ENCODE results near the gene AKR1C2. TPM values are rescaled to one million over a fixed set of nuclear protein-coding genes. Genes with fewer than 3 reads are reported as not detected.
"Not testable (repeated sequence)": the region's sequence is repeated elsewhere in the genome, so short reads cannot be mapped to it uniquely, and the experiment has no call there.

The AKR1C2 gene
- total RNA-seq, 1 donor from 2014 or later = 34.4 TPM

GRCh38 chr10:4967189-4967588 lies 36.5 kb downstream of the AKR1C2 start:
- H3K27ac ChIP-seq; DNase-seq; intact Hi-C loops (cut with DNase I); H3K4me3 ChIP-seq; H3K4me1 ChIP-seq; ATAC-seq; H3K9me3 ChIP-seq; H3K27me3 ChIP-seq (ENCODE audit: low read depth): not testable (repeated sequence)
- H3K36me3 ChIP-seq = peaks cover 17% of the 10 kb centered on the region

GRCh38 chr10:4965763-4966162 lies 37.9 kb downstream of the AKR1C2 start:
- H3K4me1 ChIP-seq; H3K27ac ChIP-seq; H3K9me3 ChIP-seq; DNase-seq; intact Hi-C loops (cut with DNase I); H3K27me3 ChIP-seq (ENCODE audit: low read depth); ATAC-seq: not testable (repeated sequence)
- Histone ChIP-seq H3K36me3 (peaks cover 17% of the 10 kb centered on the region), H3K4me3 (peak overlapping the region; percentile 35)

- H3K9me3 ChIP-seq; intact Hi-C loops (cut with DNase I); H3K27me3 ChIP-seq (ENCODE audit: low read depth); H3K36me3 ChIP-seq; H3K4me1 ChIP-seq; H3K27ac ChIP-seq; DNase-seq: not testable (repeated sequence)
- ATAC-seq = peak; percentile 62 to 68
- peak overlapping the region; percentile 35 for H3K4me3 ChIP-seq
These were observed 39.9 kb downstream of the AKR1C2 start for GRCh38 chr10:4963815-4964154.

GRCh38 chr10:4962876-4963814 lies 40.5 kb downstream of the AKR1C2 start, which contains the start of gene AKR1C1:
Gene AKR1C1 (plus strand): TSS chr10:4963415. CDS start chr10:4963445, 30 bp downstream.
- H3K27me3 ChIP-seq (ENCODE audit: low read depth); H3K4me1 ChIP-seq; H3K27ac ChIP-seq; DNase-seq; intact Hi-C loops (cut with DNase I); H3K9me3 ChIP-seq; H3K36me3 ChIP-seq: not testable (repeated sequence)
- H3K4me3 ChIP-seq = peak within 1 kb of the TSS; percentile 35
- peak; percentile 96 to 98 for ATAC-seq

GRCh38 chr10:4962308-4962707 lies 41.3 kb downstream of the AKR1C2 start:
- DNase-seq; ATAC-seq; intact Hi-C loops (cut with DNase I); H3K4me3 ChIP-seq; H3K27ac ChIP-seq; H3K4me1 ChIP-seq; H3K9me3 ChIP-seq; H3K27me3 ChIP-seq (ENCODE audit: low read depth); H3K36me3 ChIP-seq: not testable (repeated sequence)

- H3K9me3 ChIP-seq; H3K4me3 ChIP-seq; H3K36me3 ChIP-seq; H3K4me1 ChIP-seq; DNase-seq; ATAC-seq; H3K27ac ChIP-seq; H3K27me3 ChIP-seq (ENCODE audit: low read depth); intact Hi-C loops (cut with DNase I): not testable (repeated sequence)
These were observed 42.1 kb downstream of the AKR1C2 start for GRCh38 chr10:4961558-4961957.

- intact Hi-C loops (cut with DNase I); H3K4me1 ChIP-seq; H3K27me3 ChIP-seq (ENCODE audit: low read depth); H3K4me3 ChIP-seq; H3K9me3 ChIP-seq; H3K36me3 ChIP-seq; DNase-seq; H3K27ac ChIP-seq: not testable (repeated sequence)
- ATAC-seq = peak in 1 of 2 donors; percentile 42
These were observed 46.6 kb downstream of the AKR1C2 start for GRCh38 chr10:4956955-4957645.

- ATAC-seq; intact Hi-C loops (cut with DNase I); DNase-seq; H3K9me3 ChIP-seq; H3K4me1 ChIP-seq; H3K27me3 ChIP-seq (ENCODE audit: low read depth); H3K4me3 ChIP-seq; H3K36me3 ChIP-seq; H3K27ac ChIP-seq: not testable (repeated sequence)
These were observed 47.6 kb downstream of the AKR1C2 start for GRCh38 chr10:4956088-4956487.

- Histone ChIP-seq H3K36me3 (no peaks in the 10 kb centered on the region), H3K4me1 (peaks cover 12% of the 10 kb centered on the region), H3K9me3 (no peaks in the 10 kb centered on the region), H3K27me3 (ENCODE audit: low read depth) (no peaks in the 10 kb centered on the region), H3K27ac (no peak overlapping the region), H3K4me3 (no peak overlapping the region)
- DNase-seq (no peak), ATAC-seq (no peak)
- intact Hi-C loops (cut with DNase I) = no loop called here
- TF ChIP-seq CTCF (IDR thresholded peaks at IDR 0.05) = no peak
These were observed 50.3 kb downstream of the AKR1C2 start for GRCh38 chr10:4953405-4953804.

- DNase-seq; H3K36me3 ChIP-seq; intact Hi-C loops (cut with DNase I); H3K4me3 ChIP-seq; H3K9me3 ChIP-seq; H3K27ac ChIP-seq; ATAC-seq; H3K27me3 ChIP-seq (ENCODE audit: low read depth): not testable (repeated sequence)
- H3K4me1 ChIP-seq = peaks cover 26% of the 10 kb centered on the region
These were observed 52.0 kb downstream of the AKR1C2 start for GRCh38 chr10:4951512-4952162.

Measured in lower lobe of right lung (tissue), 2 donors.